Measurements from ENCODE around the gene PROZ.
"Not testable (repeated sequence)": the region's sequence is repeated elsewhere in the genome, so short reads cannot be mapped to it uniquely, and the experiment has no call there.

Gene PROZ, protein sequence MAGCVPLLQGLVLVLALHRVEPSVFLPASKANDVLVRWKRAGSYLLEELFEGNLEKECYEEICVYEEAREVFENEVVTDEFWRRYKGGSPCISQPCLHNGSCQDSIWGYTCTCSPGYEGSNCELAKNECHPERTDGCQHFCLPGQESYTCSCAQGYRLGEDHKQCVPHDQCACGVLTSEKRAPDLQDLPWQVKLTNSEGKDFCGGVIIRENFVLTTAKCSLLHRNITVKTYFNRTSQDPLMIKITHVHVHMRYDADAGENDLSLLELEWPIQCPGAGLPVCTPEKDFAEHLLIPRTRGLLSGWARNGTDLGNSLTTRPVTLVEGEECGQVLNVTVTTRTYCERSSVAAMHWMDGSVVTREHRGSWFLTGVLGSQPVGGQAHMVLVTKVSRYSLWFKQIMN

DNA sequence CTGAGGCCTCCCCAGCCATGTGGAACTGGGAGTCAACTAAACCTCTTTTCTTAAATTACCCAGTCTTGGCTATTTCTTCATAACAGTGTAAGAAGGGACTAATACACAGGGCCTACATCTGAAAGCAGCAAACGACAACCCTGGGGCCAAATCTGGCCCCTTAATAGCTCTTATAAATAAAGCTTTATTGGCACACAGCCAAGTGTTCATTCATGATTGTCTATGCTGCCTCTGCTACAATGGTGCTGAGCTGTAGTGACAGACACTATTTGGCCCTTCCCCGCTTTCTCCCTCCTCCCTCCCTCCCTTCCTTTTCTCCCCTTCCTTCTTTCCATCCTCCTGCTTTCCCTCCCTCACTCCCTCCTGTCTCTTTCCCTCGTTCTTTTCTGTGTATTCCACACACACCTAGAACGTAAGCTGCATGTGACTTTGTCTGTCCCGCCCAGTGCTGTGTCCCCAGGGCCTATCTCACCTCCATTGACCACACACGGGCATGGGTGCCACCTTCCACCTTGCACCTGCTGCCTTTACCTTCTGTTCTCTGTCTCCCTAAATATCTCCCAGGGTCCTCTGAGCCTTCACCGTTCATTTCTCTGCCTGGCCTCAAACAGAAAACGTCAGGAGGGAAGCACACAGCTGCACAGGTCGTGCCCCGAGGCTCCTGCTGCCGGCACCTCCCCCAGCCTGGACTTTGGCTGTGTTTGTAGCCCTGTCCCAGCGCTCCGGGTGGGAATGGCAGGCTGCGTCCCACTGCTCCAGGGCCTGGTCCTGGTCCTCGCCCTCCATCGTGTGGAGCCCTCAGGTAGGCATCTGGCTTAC lies at the start of gene PROZ:
PROZ (plus strand) TSS at position 720 of the 819 bp plus-strand sequence; CDS start at position 733, 13 bp downstream.
- TF ChIP-seq, protein P1, sequence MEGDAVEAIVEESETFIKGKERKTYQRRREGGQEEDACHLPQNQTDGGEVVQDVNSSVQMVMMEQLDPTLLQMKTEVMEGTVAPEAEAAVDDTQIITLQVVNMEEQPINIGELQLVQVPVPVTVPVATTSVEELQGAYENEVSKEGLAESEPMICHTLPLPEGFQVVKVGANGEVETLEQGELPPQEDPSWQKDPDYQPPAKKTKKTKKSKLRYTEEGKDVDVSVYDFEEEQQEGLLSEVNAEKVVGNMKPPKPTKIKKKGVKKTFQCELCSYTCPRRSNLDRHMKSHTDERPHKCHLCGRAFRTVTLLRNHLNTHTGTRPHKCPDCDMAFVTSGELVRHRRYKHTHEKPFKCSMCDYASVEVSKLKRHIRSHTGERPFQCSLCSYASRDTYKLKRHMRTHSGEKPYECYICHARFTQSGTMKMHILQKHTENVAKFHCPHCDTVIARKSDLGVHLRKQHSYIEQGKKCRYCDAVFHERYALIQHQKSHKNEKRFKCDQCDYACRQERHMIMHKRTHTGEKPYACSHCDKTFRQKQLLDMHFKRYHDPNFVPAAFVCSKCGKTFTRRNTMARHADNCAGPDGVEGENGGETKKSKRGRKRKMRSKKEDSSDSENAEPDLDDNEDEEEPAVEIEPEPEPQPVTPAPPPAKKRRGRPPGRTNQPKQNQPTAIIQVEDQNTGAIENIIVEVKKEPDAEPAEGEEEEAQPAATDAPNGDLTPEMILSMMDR (conservative IDR thresholded peaks at IDR 0.05; ENCODE audit: control insufficient read depth, insufficient read depth, low read depth, low read length) = no peak
- DNase-seq (ENCODE audit: low read depth) = no peak
- H3K4me3 ChIP-seq (ENCODE audit: control insufficient read depth, low read depth, low read length) = no peak within 1 kb of the TSS

DNA sequence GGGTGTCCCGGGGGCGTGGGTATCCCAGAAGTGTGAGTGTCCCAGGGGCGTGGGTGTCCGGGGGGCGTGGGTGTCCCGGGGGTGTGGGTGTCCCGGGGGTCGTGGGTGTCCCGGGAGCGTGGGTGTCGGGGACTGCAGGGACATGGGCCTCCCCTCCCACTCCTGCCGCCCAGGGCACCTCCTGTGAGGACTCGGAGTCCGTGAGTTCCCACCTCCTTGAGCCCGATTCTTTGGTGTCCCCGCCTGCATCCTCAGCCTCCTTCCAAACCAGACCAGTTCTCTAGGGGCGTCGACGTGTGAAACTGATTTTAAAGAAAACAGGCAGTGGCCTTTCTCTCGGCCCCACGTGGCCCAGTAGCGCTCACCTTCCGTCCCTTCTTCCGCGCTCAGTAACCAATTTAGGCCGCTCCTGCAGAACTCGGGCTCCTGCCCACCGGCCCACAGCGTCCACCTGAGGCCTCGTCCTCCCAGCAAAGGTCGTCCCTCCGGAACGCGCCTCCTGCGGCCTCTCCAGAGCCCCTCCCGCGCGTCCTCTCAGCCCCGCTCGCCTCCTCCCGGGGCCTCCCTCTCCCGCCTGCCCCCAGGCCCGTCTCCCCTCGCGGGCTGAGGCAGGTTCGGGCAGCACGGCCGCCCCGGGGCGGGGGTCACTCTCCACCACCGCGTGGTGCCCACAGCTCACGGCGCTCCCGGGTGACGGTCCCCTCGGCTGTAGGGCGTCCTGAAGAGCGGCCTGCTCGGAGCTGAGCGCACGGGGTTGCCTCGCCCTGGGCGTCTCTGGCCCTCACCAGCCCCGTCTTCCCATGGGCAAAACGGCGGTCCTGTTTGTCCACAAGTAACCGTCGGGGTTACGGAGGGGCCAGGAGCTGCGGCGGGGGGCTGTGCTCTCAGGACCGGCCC lies 49.0 kb upstream of the PROZ start:
- no peak overlapping the region for H3K4me3 ChIP-seq (ENCODE audit: control insufficient read depth, low read depth, low read length)
- TF ChIP-seq, protein P1 (conservative IDR thresholded peaks at IDR 0.05; ENCODE audit: control insufficient read depth, insufficient read depth, low read depth, low read length) = no peak

DNA sequence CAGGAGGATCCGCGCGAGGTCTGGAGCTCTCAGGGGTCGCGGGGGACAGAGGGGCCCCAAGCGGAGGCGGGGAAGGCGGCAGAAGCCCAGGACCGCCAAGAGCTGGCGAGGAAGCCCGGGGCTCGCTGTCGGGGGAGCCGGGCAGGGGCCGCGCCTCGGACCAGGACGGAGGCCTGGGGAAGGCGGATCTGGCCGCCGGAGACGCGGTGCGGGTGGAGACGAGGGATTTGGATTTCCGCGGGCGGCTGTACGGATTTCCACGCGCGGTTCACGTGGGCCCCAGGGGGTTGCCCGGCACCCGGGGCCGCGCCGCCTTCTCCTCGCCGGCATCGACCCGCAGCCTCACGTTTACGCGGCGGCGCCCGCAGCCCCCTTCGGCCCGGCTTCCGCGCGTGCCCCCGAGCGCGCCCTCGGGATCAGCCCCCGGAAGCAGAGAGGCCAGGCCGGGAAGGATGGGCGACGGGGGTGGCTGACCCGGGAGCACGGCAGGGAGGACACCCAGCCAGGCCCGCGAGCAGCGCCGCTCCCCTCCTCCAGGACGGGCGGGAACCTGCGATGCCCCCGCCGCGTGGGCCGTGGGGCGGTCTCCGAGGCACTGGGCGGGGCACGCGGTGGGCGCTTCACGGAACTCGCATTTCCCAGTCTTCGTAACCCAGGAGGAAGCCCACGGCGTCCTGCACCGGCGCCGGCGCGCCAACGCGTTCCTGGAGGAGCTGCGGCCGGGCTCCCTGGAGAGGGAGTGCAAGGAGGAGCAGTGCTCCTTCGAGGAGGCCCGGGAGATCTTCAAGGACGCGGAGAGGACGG lies 48.2 kb upstream of the PROZ start:
- no peak overlapping the region for H3K4me3 ChIP-seq (ENCODE audit: control insufficient read depth, low read depth, low read length)
- no peak for DNase-seq (ENCODE audit: low read depth)
- TF ChIP-seq, protein P1 (conservative IDR thresholded peaks at IDR 0.05; ENCODE audit: control insufficient read depth, insufficient read depth, low read depth, low read length) = no peak

More for the DNA sequence above, 49.0 kb upstream of the PROZ start:
- DNase-seq (ENCODE audit: low read depth) = no peak

DNA sequence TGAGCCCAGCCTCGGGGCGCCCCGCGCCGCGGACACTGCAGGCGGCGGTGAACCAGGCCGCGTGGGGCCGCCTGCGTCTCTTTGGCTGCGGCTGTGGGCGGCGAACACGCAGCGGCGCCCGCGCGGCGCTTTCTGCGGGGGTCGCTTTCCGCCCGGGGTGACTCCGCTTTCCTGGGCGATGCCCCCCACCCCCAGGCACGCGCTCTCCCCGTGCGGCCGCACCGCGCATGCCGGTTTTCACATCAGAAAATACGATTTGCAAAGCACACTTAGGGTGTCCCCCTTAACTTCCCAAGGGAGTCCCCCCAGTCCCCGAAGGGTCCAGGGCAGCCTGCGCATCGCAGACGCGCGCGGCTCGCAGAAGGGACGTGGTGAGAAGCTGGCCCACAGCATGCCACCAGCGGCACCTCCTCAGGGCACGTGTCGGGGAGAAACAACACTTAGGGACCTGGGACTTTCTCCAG lies 47.6 kb upstream of the PROZ start:
- no peak for DNase-seq (ENCODE audit: low read depth)
- TF ChIP-seq, protein P1 (conservative IDR thresholded peaks at IDR 0.05; ENCODE audit: control insufficient read depth, insufficient read depth, low read depth, low read length) = no peak
- no peak overlapping the region for H3K4me3 ChIP-seq (ENCODE audit: control insufficient read depth, low read depth, low read length)

DNA sequence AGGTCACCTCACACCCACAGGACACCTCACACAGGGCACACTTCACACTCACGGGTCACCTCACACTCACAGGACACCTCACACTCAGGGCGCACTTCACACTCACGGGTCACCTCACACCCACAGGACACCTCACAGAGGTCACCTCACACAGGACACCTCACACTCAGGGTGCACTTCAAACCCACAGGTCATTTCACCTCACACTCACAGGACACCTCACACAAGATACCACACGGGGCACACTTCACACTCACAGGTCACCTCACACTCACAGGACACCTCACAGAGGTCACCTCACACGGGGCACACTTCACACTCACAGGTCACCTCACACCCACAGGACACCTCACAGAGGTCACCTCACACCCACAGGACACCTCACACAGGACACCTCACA lies 46.6 kb upstream of the PROZ start:
- DNase-seq (ENCODE audit: low read depth) = not testable (repeated sequence)

DNA sequence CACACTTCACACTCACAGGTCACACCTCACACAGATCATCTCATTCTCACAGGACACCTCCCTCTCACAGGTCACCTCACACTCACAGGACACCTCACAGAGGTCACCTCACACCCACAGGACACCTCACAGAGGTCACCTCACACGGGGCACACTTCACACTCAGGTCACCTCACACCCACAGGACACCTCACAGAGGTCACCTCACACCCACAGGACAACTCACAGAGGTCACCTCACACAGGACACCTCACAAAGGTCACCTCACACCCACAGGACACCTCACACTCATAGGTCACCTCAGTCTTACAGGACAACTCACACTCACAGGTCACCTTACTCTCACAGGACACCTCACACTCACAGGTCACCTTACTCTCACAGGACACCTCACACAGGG lies 46.0 kb upstream of the PROZ start:
- not testable (repeated sequence) for H3K4me3 ChIP-seq (ENCODE audit: control insufficient read depth, low read depth, low read length); DNase-seq (ENCODE audit: low read depth)

More for the DNA sequence above, 46.6 kb upstream of the PROZ start:
- not testable (repeated sequence) for H3K4me3 ChIP-seq (ENCODE audit: control insufficient read depth, low read depth, low read length)

Data from fibroblast of mammary gland (primary cell).